IMR-90 (cell line): ENCODE measurements around the gene ZNF581. TPM values are rescaled to one million over a fixed set of nuclear protein-coding genes. Genes with fewer than 3 reads are reported as not detected.

ENCODE experiments used
- ATAC-seq: fragments of 200-7000 bp; cut with Tn5 transposase; 2 replicates; pipeline ENCODE4 v1.9.1; 2020; ENCODE audit warnings: low read depth, mild to moderate bottlenecking, moderate library complexity
- BruUV-seq: library from RNA; stranded (reverse); fragments of 400-500 nt; replicated peaks from 2 replicates; lab custom pipeline; 2021; lab: Mats Ljungman, UMichigan
- CTCF ChIA-PET: fragments of 300-600 bp; formaldehyde crosslinking; extraction: SDS; loops from one replicate; lab custom pipeline; 2021; ENCODE audit warnings: antibody characterized with exemption; lab: Yijun Ruan, JAX
- POLR2A ChIA-PET: fragments of 300-600 bp; sonication (Branson Sonifier 250); formaldehyde crosslinking; loops from one replicate; lab custom pipeline; 2022; ENCODE audit warnings: antibody characterized with exemption; ENCODE audit not compliant: unreplicated experiment; lab: Charles Lee
- DNase-seq: peaks from one replicate; pipeline ENCODE4 v3.0.0; 2013
- H2AFZ ChIP-seq: replicated peaks from 2 replicates; pipeline ENCODE3; 2013; ENCODE audit warnings: low read length, mild to moderate bottlenecking; ENCODE audit not compliant: poor library complexity
- H2AK5ac ChIP-seq: 2 replicates; pipeline ENCODE4 v1.6.1; 2013; ENCODE audit warnings: low read depth, low read length, inconsistent platforms
- H2AK9ac ChIP-seq: replicated peaks from 2 replicates; pipeline ENCODE3; 2013; ENCODE audit warnings: mild to moderate bottlenecking, low read depth, low read length, moderate library complexity; ENCODE audit not compliant: poor library complexity
- H2BK120ac ChIP-seq: 2 replicates; pipeline ENCODE4 v1.6.1; 2013; ENCODE audit warnings: low read depth, low read length, inconsistent platforms
- H2BK15ac ChIP-seq: 3 replicates; pipeline ENCODE4 v1.6.1; 2013; ENCODE audit warnings: low read depth, low read length, inconsistent platforms
- H2BK20ac ChIP-seq: 2 replicates; pipeline ENCODE4 v1.6.1; 2013; ENCODE audit warnings: low read depth, mild to moderate bottlenecking, inconsistent platforms, low read length, moderate library complexity
- H2BK5ac ChIP-seq: 2 replicates; pipeline ENCODE4 v1.6.1; 2013; ENCODE audit warnings: mild to moderate bottlenecking, low read depth, low read length, inconsistent platforms; ENCODE audit not compliant: poor library complexity, severe bottlenecking
- H3K14ac ChIP-seq: replicated peaks from 2 replicates; pipeline ENCODE4 v1.6.1; 2013; ENCODE audit warnings: low read depth, low read length, inconsistent platforms
- H3K18ac ChIP-seq: 2 replicates; pipeline ENCODE4 v1.6.1; 2013; ENCODE audit warnings: low read depth, low read length, control low read depth
- H3K23ac ChIP-seq: 2 replicates; pipeline ENCODE4 v1.6.1; 2013; ENCODE audit warnings: low read depth, low read length, inconsistent platforms
- H3K27ac ChIP-seq: 2 replicates; pipeline ENCODE4 v1.5.1; 2013; ENCODE audit warnings: mild to moderate bottlenecking, control low read depth, low read length; ENCODE audit not compliant: insufficient read depth
- H3K27me3 ChIP-seq: 2 replicates; pipeline ENCODE4 v1.6.1; 2013; ENCODE audit warnings: low read length; ENCODE audit not compliant: control insufficient read depth, insufficient read depth
- H3K36me3 ChIP-seq: 2 replicates; pipeline ENCODE4 v1.6.1; 2013; ENCODE audit warnings: low read length, mixed read lengths; ENCODE audit not compliant: control insufficient read depth, insufficient read depth
- H3K4ac ChIP-seq: 2 replicates; pipeline ENCODE4 v1.6.1; 2013; ENCODE audit warnings: low read depth, low read length, inconsistent platforms
- H3K4me1 ChIP-seq: 2 replicates; pipeline ENCODE4 v1.6.1; 2013; ENCODE audit warnings: low read length, mixed read lengths; ENCODE audit not compliant: control insufficient read depth, insufficient read depth
- H3K4me2 ChIP-seq: 2 replicates; pipeline ENCODE4 v1.6.1; 2013; ENCODE audit warnings: low read depth, mild to moderate bottlenecking, control low read depth, low read length, moderate library complexity
- H3K4me3 ChIP-seq: 2 replicates; pipeline ENCODE4 v1.5.1; 2013; ENCODE audit warnings: low read depth, mild to moderate bottlenecking, control low read depth, low read length, moderate library complexity; ENCODE audit not compliant: insufficient read depth
- H3K56ac ChIP-seq: 2 replicates; pipeline ENCODE4 v1.6.1; 2013; ENCODE audit warnings: low read length, inconsistent platforms; ENCODE audit not compliant: insufficient read depth; ENCODE audit errors: extremely low read depth
- H3K79me1 ChIP-seq, 2 experiments: 2 replicates each; pipeline ENCODE4 v1.6.1; 2013; ENCODE audit warnings: low read length in 2 of 2, inconsistent platforms in 1 of 2, low read depth in 1 of 2
- H3K9ac ChIP-seq: 2 replicates; pipeline ENCODE4 v1.6.1; 2013; ENCODE audit warnings: low read depth, low read length, control low read depth
- H3K9me1 ChIP-seq: 2 replicates; pipeline ENCODE4 v1.6.1; 2013; ENCODE audit warnings: low read length, inconsistent platforms; ENCODE audit not compliant: insufficient read depth
- H3K9me3 ChIP-seq: 2 replicates; pipeline ENCODE4 v1.6.1; 2013; ENCODE audit warnings: low read length; ENCODE audit not compliant: control insufficient read depth, insufficient read depth
- H4K20me1 ChIP-seq: 2 replicates; pipeline ENCODE4 v1.6.1; 2013; ENCODE audit warnings: low read length, inconsistent platforms; ENCODE audit not compliant: insufficient read depth
- H4K5ac ChIP-seq: 2 replicates; pipeline ENCODE4 v1.6.1; 2013; ENCODE audit warnings: mild to moderate bottlenecking, low read depth, low read length, control low read depth
- H4K8ac ChIP-seq, 2 experiments: 2 replicates each; pipeline ENCODE4 v1.6.1; 2013; ENCODE audit warnings: low read depth in 2 of 2, low read length in 2 of 2, control low read depth in 1 of 2, inconsistent platforms in 1 of 2
- H4K91ac ChIP-seq: 2 replicates; pipeline ENCODE4 v1.6.1; 2013; ENCODE audit warnings: low read depth, low read length, inconsistent platforms; ENCODE audit not compliant: insufficient read depth
- NFE2L2 ChIP-seq: fragments of 150-350 bp; IDR thresholded peaks from 2 replicates; pipeline ENCODE4 v1.6.1; 2016; ENCODE audit warnings: low read depth, mild to moderate bottlenecking, low read length
- SMC3 ChIP-seq: fragments of 150-350 bp; IDR thresholded peaks from 2 replicates; pipeline ENCODE4 v1.6.1; 2016; ENCODE audit warnings: low read depth, mild to moderate bottlenecking, antibody characterized with exemption, low read length, moderate library complexity
- WGBS, 2 experiments: methylation state at CpG; one replicate each; pipeline versions ENCODE4 v1.1.5 to v1.1.7; 2013; ENCODE audit warnings: missing lambda C conversion rate in 2 of 2; ENCODE audit not compliant: insufficient read length in 1 of 2; ENCODE audit errors: extremely low coverage in 2 of 2; 5-methylcytosine and 5-hydroxymethylcytosine counted together
- dilution Hi-C: fragments of 300-500 bp; cut with HindIII; formaldehyde crosslinking; loops from one replicate; pipeline ENCODE4 v1.14.3; 2018; ENCODE audit warnings: low sequenced_read_pairs; ENCODE audit not compliant: unreplicated experiment
- in situ Hi-C: fragments of 300-500 bp; cut with MboI; formaldehyde crosslinking; loops from 3 replicates; pipeline ENCODE4 v1.14.3; 2019; ENCODE audit warnings: low sequenced_read_pairs, inconsistent platforms, mixed read lengths
- intact Hi-C: fragments of 100-400 bp; cut with micrococcal nuclease; formaldehyde crosslinking; loops from 2 replicates; pipeline ENCODE4 v1.10.0; 2022
- polyA plus RNA-seq, 3 experiments: library from polyadenylated mRNA; depleted of rRNA; stranded (reverse); fragments of >200 nt; gene quantifications; 2 replicates each; pipeline ENCODE4 v1.2.3, GENCODE V29; 2012; ENCODE audit warnings: low replicate concordance in 1 of 3
- total RNA-seq: library from RNA; depleted of rRNA; stranded (reverse); fragments of >200 nt; gene quantifications from 2 replicates; pipeline ENCODE4 v1.2.3, GENCODE V29; 2012

Gene ZNF581
- total and polyA plus RNA-seq, 2 of the 4 experiments (the other 2 are of a cell fraction): 9.7 to 21.9 TPM

- H3K23ac ChIP-seq: no peak overlapping the region
- no peak for TF ChIP-seq NFE2L2
- TF ChIP-seq SMC3: no peak
- peaks cover 42% of the 10 kb centered on the region for H3K36me3 ChIP-seq
- H3K4ac ChIP-seq: peak overlapping the region; percentile 35; the same call in 1 of the 2 replicates
- in situ Hi-C loops (no loop called here), dilution Hi-C loops (no loop called here), intact Hi-C loops (no loop called here)
- H3K9ac ChIP-seq: no peak overlapping the region
- peaks cover 10 to 42% of the 10 kb centered on the region in 2 experiments for H3K79me1 ChIP-seq
- H4K20me1 ChIP-seq: peaks cover 17% of the 10 kb centered on the region
- DNase-seq (no peak), ATAC-seq (no peak; the same call in 1 of the 2 replicates)
- no peak overlapping the region; the same call in 1 of the 2 replicates for H4K91ac ChIP-seq
- H2AK5ac ChIP-seq: peak overlapping the region; percentile 56; the same call in 1 of the 2 replicates
- H3K9me1 ChIP-seq: peaks cover 15% of the 10 kb centered on the region; the same call in 1 of the 2 replicates
- H3K27me3 ChIP-seq: no peaks in the 10 kb centered on the region
- no peak overlapping the region for H4K5ac ChIP-seq
- H3K56ac ChIP-seq: no peak overlapping the region
- H3K9me3 ChIP-seq: no peaks in the 10 kb centered on the region
- H3K4me2 ChIP-seq: no peak overlapping the region
- peak overlapping the region in 1 of 2 experiments; percentile 2; a peak in 1 of 4 replicates for H4K8ac ChIP-seq
- 80% methylated on average over 2 of the region's 7 CpGs; no CpG with 5 or more reads in 1 of the 2 experiments for WGBS, 2 experiments
- no peak overlapping the region for H2BK5ac ChIP-seq
- H3K18ac ChIP-seq: 0 out of 2 replicates have a peak overlapping the region, but pooled peaks have one; percentile 2
- no peak overlapping the region for H2BK120ac ChIP-seq
- H3K4me1 ChIP-seq: peaks cover 13% of the 10 kb centered on the region
- H3K4me3 ChIP-seq: no peak overlapping the region
- H2AFZ ChIP-seq: no peak overlapping the region
- H3K27ac ChIP-seq: no peak overlapping the region
- ChIA-PET POLR2A (no interaction called here), CTCF (interaction anchor here (1.5 to 2.4 kb wide), 2 partner anchors 12 to 14 kb away, joined by 4 to 11 read pairs; partner anchors contain the start of gene ZNF865)
- H3K14ac ChIP-seq: no peak overlapping the region; the same call in 1 of the 2 replicates
- BruUV-seq: no TSS peak
- H2BK15ac ChIP-seq: no peak overlapping the region
- no peak overlapping the region for H2AK9ac ChIP-seq
- no peak overlapping the region for H2BK20ac ChIP-seq
These were observed 25.0 kb upstream of the ZNF581 start for GRCh38 chr19:55618426-55618825.
